Heart left ventricle (tissue), 13 donors: Measurements from ENCODE around the gene ARHGEF10L.

Source experiments
- POLR2A ChIP-seq, 2 donors: fragments of 450-650 bp; IDR thresholded peaks; one replicate each; pipeline ENCODE4 v1.6.1; 2017; ENCODE audit warnings: antibody characterized with exemption in 2 of 2, mild to moderate bottlenecking in 2 of 2, moderate library complexity in 2 of 2
- TF ChIP-seq, protein P1 (sequence below), 12 donors: fragments of 200-600 bp; sonication (generic) in 4 of 12; IDR thresholded peaks; one replicate each; pipeline versions ENCODE4 v1.5.0 to v1.8.0; 2018 to 2022; ENCODE audit warnings: antibody characterized with exemption in 12 of 12, mild to moderate bottlenecking in 5 of 12
- donor health status: ischemic (EF 13 %, LVEDD 7.1; RV severe dilation, severe dysfunction).
- donor health status: DM: no; HTN: yes; CAD: no.
- donor health status: DM: no; HTN: no; CAD: no.
- donor health status: ischemic (EF 25% LVEDD 6.9; RV normal size, moderate dysfunction).
- donor health status: ischemic (EF 25% LVEDD 5.7; RV mildly dilated, moderate dysfunction).
- donor health status: ischemic (EF 35%, LVEDD 5.7; RV mildly dilated, moderate dysfunction).
- donor health status: nonischemic (EF 11% LVEDD 7.7; RV severe dilation, severe dysfunction).
- donor health status: DM: yes; HTN: yes; CAD: no.
- donor health status: PGD.
- donor health status: ischemic (EF 29% LVEDD 5.4; RV normal size, mild dysfunction).
- donor health status: nonischemic (EF 23%, LVEDD 6.1; RV moderate dilation, normal function).

DNA sequence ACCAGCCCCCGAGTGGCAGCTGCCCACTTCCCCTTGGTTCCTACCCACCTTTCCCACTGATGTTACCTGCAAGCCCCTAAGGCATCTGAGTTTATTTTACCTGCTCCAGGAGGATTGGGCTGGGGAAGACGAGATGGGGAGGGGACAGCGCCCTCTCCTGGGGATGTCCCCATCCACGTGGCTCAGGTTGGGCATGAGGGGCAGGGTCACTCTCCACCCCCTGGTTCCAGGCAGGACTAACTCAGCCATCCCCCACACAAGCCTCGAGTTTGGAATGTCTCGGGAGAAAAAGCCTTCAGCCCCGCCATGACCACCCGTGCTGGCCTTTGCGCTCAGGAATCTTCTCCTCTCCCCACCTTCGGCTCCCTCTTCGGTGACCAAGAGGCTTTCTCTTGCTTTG lies 90.0 kb downstream of the ARHGEF10L start:
- TF ChIP-seq, protein P1, sequence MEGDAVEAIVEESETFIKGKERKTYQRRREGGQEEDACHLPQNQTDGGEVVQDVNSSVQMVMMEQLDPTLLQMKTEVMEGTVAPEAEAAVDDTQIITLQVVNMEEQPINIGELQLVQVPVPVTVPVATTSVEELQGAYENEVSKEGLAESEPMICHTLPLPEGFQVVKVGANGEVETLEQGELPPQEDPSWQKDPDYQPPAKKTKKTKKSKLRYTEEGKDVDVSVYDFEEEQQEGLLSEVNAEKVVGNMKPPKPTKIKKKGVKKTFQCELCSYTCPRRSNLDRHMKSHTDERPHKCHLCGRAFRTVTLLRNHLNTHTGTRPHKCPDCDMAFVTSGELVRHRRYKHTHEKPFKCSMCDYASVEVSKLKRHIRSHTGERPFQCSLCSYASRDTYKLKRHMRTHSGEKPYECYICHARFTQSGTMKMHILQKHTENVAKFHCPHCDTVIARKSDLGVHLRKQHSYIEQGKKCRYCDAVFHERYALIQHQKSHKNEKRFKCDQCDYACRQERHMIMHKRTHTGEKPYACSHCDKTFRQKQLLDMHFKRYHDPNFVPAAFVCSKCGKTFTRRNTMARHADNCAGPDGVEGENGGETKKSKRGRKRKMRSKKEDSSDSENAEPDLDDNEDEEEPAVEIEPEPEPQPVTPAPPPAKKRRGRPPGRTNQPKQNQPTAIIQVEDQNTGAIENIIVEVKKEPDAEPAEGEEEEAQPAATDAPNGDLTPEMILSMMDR (IDR thresholded peaks at IDR 0.05): peak in 7 of 12 donors; percentile 15 to 39 (median 20)
- no peak for TF ChIP-seq POLR2A (IDR thresholded peaks at IDR 0.05)
